ENCODE results near the gene ZNF580.

ZNF580 gene

DNA sequence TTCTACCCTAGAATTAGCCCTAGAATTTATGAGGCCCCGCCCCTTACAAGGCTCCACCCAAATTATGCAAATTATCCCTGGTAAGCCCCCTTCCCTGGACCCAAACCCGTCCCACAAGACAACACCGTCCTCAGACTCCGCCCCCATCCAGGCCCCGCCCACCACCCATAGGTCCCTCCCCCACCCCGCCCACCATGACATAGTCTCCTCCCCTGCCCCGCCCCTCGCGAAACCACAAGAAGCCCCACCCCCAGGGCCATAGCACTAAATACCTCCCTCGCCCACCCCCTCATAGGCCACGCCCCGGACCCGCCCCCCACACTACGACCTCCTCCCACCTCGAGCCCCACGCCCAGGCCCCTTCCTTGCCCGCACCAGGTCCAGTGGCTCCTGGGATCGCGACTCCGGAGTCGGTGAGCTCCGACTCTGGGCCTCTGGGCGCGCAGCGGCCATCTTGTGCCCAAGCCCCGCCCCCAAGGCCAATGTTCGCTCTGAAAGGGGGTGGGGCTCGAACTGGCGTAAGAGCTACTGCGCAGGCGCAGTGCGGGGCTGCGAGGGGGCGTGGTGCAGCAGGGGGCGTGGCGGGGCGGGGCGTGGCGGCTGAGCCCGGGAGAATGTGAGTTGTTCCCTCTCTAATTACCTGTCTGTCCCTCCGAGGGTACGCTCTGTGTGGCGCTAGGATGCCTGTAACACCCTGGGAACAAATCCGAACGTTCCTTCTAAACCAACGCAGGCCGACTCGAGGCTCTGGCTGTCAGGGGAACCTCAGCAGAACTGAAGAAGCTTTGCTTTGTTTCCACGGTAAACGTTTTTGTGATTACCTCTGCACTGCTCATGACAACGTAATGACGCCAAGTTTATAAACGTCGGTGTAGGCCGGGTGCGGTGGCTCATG lies 16.4 kb upstream of the ZNF580 start, which contains the start of gene ZNF784:
ZNF784 (minus strand) TSS at position 458 of the 895 bp plus-strand sequence; CDS start at position 453, 5 bp downstream.
- DNase-seq: peak in 1 of 2 experiments; percentile 43

DNA sequence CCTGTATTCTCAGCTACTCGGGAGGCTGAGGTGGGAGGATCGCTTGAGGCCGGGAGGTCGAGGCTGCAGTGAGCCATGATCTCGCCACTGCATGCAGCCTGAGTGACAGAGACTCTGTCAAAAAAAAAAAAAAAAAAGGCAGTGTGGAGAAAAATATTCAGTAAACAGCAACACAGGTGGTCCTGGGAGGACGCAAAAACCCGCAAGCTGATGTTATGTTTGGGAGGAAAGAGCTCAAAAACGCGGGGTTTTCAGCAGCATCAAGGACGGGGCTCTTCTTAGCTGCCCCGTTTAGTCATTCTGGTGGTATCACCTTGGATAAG lies 15.8 kb upstream of the ZNF580 start:
- no peak for DNase-seq

GRCh38 chr19:55626350-55626749 lies 14.5 kb upstream of the ZNF580 start:
- DNase-seq: no peak

DNA sequence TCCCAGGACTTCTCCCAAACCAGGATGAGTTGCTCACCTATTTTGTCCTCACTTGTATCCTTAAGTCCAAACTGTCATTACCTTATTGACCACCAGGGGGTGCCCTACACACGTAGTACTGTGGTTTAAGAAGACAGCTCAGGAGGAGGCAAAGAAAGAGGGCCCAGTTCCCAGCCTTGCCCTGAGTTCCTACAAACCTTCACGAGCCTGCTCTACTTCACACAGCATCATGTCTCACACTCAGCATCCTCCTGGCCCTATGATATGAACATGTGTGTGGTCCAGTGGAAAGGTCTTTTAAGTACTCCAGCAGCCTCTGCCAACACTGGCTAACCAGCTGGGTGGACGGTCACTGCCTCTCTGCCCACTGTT lies 8.4 kb upstream of the ZNF580 start:
- DNase-seq: peak in 1 of 2 experiments; percentile 75

DNA sequence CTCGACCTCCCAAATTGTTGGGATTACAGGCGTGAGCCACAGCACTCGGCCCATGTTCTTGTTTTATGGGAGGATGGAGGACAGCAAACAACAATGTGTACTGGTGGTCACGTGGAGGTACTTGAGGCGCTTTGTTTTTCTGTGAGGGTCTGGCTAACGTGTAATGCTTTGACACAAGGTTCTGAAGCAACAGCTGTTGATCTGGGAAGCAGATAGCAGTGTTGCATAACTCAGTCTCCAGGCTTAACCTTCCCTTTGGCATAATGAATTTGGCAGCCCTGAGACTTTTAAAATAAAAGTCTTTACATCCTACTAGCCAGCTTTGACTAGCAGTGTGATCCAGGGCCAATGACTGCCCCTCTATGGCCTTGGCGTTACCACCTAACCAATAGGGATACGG lies 6.9 kb upstream of the ZNF580 start:
- DNase-seq: no peak

GRCh38 chr19:55635334-55635717 lies 5.5 kb upstream of the ZNF580 start:
- no peak for DNase-seq

GRCh38 chr19:55635856-55636440 lies 4.9 kb upstream of the ZNF580 start:
- no peak for DNase-seq

DNA sequence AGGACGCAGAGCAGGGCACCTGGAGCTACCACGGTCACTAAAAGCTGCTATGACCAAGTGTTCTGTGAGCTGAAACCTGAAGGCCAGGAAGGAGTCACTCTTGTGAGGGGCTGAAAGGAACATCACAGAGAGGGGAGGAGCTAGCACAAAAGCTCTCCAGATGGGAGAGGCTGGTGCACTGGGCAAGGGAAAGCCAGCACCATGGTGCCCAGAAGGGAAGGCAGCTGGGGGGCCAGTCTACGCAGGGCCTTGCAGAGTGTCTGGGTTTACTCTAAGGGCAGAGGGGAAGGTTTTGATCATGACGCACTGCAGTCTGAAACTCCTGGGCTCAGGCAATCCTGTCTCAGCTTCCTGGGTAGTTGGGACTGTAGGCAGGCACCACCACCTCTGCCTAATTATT lies 4.1 kb upstream of the ZNF580 start:
- no peak for DNase-seq

- DNase-seq: no peak
Measured at GRCh38 chr19:55637534-55637933, 3.3 kb upstream of the ZNF580 start.

DNA sequence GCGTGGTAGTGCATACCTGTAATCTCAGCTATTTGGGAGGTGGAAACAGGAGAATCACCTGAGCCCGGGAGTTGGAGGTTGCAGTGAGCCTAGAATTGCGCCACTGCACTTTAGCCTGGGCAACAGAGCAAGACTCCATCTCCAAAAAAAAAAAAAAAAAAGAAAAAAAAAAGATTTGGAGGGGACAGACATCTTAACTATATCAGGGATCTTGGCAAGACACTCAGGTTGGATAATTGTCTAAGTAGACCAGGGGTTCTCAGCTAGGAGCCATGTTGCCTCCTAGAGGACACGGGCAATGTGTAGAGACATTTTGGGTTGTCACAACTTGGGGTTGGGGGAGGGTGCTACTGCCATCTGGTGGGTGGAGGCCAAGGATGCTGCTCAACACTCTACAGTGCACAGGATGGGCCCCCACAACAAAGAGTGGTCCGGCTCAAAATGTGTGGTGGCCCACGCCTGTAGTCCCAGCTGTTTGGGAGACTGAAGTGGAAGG lies 1.9 kb upstream of the ZNF580 start:
- DNase-seq: no peak

DNA sequence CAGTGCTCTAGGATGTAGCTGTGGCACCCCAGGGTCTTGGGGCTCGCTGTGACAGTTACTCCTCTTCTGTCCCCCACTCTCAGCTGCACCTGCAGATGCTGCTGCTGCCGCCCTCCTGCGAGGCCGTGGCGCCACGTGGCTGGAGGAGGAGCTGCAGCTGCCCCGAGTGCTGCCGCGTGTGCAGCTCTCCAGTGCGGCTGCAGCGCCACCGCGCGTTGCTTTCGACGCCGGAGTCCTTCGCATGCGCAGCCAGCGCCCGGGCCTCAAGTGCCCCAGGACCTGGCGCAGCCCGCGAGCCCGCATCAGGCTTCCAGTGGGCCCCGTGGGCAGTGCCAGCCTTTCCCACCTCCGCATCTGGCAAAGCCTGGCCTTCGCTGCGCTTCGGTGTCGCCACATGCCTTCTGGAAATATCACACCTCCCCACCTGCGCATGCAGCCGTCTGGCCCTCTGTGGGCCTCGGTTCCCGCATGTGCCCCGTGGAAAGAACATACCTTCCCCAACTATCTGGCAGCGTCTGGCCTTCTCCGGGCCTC lies 692 bp upstream of the ZNF580 start:
- no peak for DNase-seq

DNA sequence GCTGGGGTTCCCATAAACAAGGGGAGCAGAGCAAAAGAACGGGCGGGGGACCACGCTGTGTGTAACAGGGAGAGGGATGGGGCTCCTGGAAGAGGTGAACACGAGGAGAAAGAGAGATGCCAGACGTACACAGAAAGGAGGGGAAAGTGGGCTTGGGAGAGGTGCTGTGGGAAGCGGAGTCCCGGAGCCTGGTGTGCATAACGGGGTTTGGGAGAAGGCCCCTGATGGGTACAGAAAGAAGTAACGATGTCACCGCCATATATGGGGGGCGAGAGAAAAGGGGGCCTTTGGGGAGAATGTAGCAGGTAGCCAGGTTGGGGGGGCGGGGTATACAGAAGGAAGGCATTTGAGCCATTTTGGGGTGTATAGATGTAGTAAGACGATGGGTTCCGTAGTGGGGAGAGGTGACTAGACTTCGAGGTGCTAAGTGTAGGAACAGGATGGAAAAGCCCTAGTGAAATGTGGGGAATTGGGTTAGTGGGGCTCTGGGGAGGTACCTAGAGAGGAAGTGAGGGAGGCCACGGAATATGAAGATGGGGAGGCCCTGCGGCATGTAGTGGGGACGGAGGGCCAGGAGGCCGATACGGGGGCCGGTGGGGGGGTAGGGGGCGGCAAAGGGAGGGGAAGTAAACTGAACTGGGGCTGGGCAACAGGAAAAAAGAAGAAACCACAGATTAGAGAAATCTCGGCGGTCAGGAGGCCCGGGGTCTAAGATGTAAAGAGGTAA lies 787 bp downstream of the ZNF580 start:
- no peak for DNase-seq

DNA sequence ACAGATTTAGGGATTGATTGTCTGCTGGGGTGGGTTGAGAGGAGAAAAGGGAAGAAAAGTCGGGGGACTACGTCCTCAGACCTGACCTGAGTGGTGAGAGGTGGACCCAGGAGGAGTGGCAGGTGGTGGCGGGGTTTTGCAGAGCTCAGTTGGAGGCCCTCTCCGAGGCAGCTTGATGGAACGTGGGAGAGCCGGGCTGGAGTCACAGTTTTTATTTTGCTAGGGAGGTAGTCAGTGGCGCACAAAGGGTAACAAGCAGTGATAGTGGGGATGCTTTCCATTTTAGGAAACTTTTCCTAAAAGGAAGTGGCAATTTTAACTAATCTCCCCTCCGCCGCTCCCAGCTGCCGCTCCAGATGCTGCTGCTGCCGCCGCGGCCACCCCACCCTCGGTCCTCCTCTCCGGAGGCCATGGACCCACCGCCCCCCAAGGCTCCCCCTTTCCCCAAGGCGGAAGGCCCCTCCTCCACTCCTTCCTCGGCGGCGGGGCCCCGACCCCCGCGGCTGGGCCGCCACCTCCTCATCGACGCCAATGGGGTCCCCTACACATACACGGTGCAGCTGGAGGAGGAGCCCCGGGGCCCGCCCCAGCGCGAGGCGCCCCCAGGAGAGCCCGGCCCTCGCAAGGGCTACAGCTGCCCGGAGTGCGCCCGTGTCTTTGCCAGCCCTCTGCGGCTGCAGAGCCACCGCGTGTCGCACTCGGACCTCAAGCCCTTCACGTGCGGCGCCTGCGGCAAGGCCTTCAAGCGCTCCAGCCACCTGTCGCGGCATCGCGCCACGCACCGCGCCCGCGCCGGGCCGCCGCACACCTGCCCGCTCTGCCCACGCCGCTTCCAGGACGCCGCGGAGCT lies 1.6 kb downstream of the ZNF580 start:
- DNase-seq: no peak

- peak in 1 of 2 experiments; percentile 2 for DNase-seq
Measured at GRCh38 chr19:55643003-55643886, 2.4 kb downstream of the ZNF580 start, which contains the start of gene ZNF581. TSS of gene ZNF581 (plus strand) at chr19:55643649. CDS start at chr19:55644572, 923 bp downstream.

GRCh38 chr19:55643887-55644176 lies 3.0 kb downstream of the ZNF580 start:
- DNase-seq: no peak

DNA sequence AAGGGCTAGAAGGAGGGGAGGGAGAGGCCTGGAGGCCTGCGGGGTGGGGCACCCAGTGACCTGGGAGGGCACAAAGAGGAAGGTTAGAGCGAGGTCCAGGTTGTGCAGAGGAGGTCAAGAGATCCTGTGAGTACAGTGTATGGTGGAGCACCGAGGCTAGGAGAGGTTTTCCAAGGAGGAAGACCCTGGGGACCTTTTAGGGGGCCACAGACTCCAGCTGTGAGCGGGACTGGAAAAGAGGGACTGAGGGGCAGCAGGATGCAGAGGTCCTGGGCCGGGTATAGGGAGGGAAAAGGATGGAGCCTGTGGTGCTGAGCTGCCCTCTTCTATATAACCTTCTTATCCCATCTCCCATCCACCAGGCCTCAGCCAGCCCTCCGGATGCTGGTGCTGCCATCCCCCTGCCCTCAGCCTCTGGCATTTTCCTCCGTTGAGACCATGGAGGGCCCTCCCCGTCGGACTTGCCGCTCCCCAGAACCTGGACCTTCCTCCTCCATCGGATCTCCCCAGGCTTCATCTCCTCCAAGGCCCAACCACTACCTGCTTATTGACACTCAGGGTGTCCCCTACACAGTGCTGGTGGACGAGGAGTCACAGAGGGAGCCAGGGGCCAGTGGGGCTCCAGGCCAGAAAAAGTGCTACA lies 3.5 kb downstream of the ZNF580 start:
- no peak for DNase-seq

DNA sequence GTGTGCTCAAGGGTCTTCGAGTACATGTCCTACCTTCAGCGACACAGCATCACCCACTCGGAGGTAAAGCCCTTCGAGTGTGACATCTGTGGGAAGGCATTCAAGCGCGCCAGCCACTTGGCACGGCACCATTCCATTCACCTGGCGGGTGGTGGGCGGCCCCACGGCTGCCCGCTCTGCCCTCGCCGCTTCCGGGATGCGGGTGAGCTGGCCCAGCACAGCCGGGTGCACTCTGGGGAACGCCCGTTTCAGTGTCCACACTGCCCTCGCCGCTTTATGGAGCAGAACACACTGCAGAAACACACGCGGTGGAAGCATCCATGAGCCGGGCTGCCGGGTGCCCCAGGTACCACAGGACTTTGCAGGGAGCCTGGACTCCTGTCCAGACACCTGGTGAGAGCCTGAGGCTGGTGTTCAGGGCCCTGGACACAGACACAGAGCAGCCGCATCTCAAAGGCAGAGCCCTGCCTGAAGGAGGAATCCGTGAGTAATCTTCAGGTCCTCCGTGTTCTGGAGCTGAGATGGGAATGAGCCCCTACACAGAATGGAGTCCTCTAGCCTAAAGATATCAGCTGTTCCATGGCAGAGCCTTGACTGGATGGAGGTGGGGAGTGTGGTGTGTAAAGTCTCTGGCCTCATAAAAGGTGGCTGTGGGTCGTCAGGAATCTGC lies 4.2 kb downstream of the ZNF580 start:
- no peak for DNase-seq

- DNase-seq: no peak
Measured at GRCh38 chr19:55645512-55645881, 4.7 kb downstream of the ZNF580 start.

DNA sequence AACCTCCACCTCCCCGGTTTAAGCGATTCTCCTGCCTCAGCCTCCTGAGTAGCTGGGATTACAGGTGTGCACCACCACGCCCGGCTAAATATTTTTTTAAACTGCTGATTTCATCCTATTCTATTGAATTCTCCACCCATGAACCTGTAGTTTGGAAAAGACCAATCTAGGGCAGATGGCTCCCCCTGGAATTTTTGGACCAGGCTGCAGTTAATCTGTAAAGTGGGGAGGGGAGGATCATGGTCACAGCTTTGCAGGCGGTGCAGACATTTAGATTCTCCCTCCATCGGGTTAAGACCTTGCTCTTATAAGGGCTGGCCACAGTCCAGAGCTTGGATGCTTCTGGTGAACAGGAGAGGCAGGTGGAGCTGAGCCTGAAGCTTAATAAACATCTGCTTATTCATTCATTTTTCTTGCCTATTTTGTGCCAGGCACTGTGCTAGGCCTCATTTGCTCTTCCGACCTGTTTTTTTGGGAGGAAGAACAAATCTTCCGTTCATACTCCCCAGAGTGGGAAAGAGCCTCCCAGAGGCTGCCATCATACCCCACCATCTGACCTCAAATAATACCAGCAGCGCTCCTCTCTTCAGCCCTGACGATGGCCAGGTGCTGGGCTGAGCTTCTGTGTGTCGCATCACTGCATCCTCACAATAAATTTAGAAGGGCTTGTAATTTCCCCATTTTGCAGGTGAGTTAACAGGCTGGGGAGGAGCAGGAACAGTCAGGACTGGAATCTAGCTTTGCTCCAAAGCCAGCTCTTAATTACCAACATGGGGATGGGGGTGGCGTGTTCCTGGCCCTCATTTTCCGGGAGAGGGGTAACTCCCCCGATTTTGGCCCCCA lies 6.3 kb downstream of the ZNF580 start:
- no peak for DNase-seq

All from cerebellar nuclear complex (tissue), 1 donor.